Measurements from ENCODE around the gene COX14.

Gene COX14

DNA sequence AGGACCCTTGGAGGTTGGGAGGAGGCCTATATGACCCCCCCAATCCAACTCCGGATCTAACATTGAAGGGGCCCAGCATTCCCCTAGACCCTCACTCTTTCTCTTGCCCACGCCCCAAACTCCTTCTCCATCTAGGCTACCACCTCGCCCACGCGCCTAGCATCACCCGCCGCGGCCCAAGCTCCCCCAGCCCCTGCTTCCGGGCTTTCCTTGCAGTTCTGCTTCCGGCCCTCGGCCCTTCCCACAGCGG is 54.7 kb downstream of the COX14 start:
- no peak for DNase-seq

DNA sequence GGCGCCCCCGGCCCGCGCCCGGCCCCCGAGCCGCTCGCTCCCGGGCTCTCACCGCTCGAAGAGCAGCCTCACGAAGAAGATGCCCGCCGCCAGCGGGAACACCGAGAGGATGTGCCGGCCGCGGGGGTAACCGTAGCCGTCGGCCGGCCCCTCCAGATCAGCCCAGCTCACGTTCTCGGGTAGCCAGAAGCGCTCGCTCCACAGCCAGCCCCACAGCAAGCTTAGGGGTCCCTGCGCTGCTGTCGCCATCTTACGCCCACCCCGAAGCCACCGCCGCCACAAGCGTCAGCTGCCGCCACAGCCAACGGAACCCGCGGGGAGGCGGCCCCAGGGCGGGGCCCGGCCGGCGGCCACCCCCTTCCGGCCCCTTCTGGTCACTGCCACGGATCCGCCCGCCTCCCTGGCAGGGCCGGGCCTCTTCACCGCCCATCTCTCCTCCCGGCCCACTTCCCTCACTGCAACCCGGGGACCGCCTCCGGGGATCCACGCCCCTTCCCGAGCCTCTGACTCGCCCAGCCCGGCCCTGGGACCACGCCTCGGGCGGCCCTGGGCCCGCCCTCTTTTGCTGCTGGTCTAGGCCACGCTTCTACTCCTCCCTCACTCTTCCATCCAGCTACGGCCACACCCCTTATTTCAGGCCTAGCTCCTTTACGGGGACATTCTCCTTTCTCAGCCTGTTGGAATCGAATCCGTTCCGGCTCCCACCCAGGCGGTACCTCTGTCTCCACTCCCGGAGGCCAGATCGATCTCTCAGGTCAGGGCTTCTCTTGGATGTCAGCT is 55.2 kb downstream of the COX14 start, which contains the start of gene CERS5:
Gene CERS5, minus strand, starts transcription at position 321 of the 780 bp plus-strand sequence. Its CDS starts 72 bp downstream, at position 249.
- peak; percentile 98 for DNase-seq

Measured in RPMI8226 (cell line).